ENCODE data around the gene DGKZ.

DNA sequence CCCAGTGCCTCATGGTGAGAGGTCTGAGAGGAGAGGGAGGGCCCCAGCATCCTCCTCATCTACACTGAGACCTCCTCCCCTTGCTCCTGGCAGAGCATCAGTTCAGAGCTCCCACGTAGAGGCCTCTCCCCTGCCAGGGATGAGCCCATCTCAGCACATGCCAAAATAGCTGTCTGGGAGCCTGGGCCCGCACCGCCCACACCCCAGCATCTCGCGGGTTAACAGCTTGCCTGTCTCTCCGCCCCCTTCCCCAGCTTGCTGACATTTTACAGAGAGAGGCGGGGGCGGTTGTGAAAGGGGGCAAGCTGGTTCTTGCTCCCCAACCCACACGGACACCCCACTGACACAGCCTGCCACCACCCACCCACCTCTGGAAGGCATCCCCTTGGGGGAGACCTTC is 6.4 kb downstream of the DGKZ start:
- TF ChIP-seq CTCF (IDR thresholded peaks at IDR 0.05) = no peak
- TF ChIP-seq POLR2A (IDR thresholded peaks at IDR 0.05) = no peak
